GM23248 (cell line): ENCODE measurements around the gene AAK1.

ENCODE experiments used
- EZH2 ChIP-seq: fragments of 200-600 bp; sonication (generic); IDR thresholded peaks from 2 replicates; pipeline ENCODE4 v1.6.1; 2018; ENCODE audit warnings: antibody characterized with exemption, mild to moderate bottlenecking; ENCODE audit not compliant: insufficient read depth, poor library complexity, severe bottlenecking
- EZH2phosphoT487 ChIP-seq: fragments of 200-600 bp; sonication (generic); IDR thresholded peaks from 2 replicates; pipeline ENCODE4 v1.6.1; 2018; ENCODE audit warnings: antibody characterized with exemption, moderate library complexity, mild to moderate bottlenecking, low read depth; ENCODE audit not compliant: insufficient read depth

DNA sequence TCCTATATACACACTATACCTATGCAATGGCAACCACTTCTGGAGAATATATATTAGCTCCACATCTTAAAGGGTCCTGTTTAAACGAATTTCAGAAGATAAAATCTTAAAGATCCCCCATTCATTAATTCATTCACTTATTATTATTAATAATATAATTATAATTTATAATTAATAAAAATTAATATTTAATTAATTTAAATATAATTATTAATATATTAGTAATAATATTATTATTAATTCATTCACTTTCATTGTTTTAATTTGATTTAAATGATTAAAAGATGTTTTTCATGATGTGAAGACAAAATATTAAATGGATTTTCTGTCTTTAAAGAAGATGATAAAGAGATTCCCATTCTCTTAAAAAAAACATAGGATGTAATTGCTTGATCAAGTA is 227.4 kb downstream of the AAK1 start:
- TF ChIP-seq EZH2: no peak
- no peak for TF ChIP-seq EZH2phosphoT487
